Stimulated activated naive CD8-positive, alpha-beta T cell treated with anti-CD3 and anti-CD28 coated beads, Interleukin-15, Interleukin-2, amounts not matched to agents 100 U/mL and 50 U/mL, for 24 hours (primary cell): ENCODE results near the gene GPHN.

Experiments
- ATAC-seq: fragments of 150-1000 bp; cut with Tn5 transposase; one replicate; pipeline ENCODE4 v1.10.0; 2021
- DNase-seq: peaks from one replicate; pipeline ENCODE4 v3.0.0; 2021

Gene GPHN

DNA sequence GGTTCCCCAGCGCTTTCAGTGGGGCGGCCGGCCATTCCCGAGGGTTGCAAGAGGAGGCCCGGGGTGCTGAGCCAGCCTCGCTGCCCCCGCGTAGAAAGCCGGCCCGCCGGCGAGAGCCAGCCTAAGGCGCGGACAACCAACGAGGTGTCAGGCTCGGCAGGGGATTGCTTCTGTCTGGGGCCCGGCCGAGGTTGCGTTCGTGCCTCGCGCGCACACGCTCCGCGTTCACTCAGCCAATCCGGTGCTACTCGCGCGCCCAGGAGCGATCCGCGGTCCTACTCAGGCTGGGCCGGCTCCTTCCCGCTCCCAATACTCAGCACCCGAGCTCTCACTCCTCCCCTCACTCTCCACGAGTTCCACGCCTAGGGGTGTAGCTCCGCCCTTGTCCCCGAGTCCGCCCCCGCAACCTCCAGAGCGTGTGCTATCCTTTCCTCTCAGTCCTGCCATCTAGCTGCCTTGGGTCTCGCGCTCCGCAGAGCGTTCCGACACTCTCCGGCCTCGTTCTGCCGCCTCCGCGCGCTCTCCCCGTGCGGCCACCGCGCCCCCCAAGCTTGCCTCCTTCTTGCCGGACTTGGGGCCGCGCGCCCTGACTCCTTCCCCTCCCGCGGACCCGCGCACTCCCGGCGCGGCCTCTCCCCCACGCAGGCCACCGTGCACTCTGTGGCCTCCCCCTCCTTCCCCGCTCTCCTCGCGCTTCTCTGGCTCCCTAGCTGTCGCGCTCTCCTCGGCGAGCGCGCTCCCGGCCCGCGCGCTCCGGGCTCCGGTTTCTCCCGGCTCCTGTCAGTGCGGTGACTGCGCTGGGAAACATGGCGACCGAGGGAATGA is at the start of gene GPHN:
GPHN (plus strand) TSS at position 426 of the 825 bp plus-strand sequence.
- ATAC-seq = peak; percentile 98
- DNase-seq = peak; percentile 90

DNA sequence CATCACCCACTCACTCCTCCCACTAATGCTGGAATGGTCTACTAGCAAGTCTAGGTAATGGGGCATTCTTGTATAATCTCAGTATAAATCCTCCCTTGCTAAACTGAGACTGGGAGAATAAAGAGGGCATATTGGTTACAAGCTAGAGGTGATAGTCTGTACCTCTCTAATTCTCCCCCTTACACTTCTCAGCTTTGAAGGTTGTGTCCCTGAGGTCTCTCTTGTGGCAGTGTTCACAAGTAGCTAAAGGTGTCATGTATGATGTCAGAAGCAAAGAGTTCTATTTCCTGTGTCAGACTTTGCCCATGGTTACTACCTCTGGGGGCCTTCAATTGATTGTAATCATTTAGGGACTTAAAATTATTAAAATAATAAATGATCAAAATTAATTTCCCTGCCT is 48.3 kb upstream of the GPHN start:
- ATAC-seq (no peak), DNase-seq (no peak)

DNA sequence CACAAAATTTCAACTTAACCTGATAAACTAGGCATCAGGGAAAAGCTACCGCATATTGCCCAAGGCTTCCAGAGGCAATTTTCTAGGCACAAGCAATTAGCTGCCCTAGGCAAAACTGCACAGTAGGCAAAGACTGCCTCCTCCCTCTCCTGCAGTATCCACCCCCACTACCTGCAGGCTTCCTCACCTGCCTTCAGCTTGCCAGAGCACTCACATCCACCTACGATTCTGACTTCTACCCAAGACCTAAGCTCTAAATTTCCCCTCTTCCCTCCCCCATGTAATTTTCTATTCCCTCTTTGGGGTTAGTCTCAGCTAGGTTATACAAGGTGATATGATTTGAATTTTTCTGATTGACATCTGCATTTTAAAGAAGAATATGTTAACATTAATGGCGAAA is 43.7 kb upstream of the GPHN start:
- DNase-seq = no peak
- ATAC-seq = no peak

DNA sequence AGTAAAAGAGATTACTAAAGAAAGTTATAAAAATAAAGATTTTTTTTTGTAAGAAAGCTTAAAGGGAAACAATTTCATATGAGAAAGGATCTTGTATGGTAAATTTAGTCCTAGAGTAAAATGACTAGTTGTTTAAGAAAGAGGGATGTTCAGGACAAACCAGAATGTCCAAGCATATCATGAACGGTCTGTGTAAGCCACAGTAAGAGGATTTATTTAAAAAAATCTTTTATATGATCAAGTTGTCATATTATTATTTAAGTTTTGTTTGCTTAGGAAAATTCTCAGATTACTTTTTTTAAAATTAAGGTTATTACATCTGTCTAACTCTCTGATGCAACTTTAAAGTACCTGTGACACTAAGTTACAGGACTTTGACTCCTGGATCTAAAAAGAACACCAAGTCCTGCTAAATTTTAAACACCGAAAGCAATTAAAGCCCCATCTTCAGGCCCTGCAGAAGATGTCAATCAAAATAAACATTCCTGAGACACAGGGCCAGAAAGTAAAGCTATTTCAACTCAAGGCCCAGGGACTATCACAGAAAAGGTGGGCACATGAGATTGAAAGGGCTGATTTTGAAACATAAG is 39.1 kb upstream of the GPHN start:
- no peak for ATAC-seq

DNA sequence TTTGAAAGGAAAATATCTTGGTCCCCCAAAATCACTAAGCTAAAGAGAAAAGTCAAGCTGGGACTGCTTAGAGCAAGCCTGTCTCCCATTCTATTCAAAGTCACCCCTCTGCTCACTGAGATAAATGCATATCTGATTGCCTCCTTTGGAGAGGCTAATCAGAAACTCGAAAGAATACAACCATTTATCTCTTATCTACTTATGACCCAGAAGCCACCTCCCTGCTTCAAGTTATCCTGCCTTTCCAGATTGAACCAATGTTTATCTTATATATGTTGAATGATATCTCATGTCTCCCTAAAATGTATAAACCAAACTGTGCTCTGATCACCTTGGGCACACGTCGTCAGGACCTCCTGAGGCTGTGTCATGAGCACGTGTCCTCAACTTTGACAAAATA is 36.4 kb upstream of the GPHN start:
- no peak for ATAC-seq

More for the DNA sequence above, 39.1 kb upstream of the GPHN start:
- DNase-seq = no peak

DNA sequence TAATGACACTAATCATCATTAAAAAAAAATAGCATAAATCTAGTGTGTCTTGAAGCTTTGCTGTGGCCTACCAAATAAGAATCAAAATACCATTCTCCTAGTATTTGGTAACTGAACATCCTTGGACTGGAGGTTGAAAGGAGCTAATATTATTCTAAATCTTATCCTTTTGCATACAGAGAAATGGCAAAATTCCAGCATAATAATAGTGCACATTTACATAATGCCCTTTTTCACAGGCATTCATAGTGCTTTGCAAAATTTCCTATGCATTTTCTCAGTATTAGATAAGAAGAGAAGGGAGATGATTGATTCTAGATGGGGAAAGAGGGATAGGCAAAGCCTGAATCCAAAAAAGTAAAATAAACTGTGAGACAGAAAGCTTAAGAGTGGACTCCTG is 35.7 kb upstream of the GPHN start:
- no peak for DNase-seq
- ATAC-seq = no peak

More for the DNA sequence above, 36.4 kb upstream of the GPHN start:
- DNase-seq = no peak

DNA sequence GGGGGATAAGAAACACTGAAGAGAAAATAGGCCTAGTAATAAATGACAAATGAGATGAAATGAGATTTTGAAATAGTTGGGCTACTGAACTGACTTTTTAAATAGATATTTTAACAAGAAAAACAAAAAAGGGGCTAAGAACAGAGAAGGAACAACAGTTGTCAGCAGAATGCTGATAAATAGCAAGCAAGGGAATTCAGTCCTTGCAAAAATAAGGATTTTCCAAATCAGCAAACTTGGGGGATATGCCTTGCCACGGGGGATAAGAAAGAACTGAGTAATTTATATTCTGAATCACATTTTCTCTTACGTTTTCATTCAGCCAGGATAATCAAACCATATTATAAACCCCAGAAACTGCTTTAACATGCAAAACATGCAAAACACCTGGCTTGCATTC is 34.7 kb upstream of the GPHN start:
- no peak for DNase-seq
- no peak for ATAC-seq

DNA sequence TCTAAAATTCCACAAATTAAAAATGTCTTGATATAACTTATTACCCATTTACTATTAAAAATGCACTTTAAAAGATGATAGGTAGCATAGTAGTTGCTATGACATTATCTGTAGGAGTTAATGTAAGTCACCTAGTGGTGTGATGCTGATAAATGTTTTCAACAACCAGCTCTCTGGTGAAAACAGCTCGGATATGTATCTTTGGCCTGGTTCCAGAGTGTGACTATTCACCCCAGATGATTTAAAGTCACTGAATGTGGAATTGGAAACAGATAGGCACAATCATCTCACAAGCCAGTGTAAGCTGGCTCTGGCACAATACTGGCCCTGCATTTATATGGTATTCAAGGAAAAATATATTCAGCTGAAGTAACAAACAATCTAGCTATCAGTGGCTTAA is 31.0 kb upstream of the GPHN start:
- ATAC-seq = no peak

DNA sequence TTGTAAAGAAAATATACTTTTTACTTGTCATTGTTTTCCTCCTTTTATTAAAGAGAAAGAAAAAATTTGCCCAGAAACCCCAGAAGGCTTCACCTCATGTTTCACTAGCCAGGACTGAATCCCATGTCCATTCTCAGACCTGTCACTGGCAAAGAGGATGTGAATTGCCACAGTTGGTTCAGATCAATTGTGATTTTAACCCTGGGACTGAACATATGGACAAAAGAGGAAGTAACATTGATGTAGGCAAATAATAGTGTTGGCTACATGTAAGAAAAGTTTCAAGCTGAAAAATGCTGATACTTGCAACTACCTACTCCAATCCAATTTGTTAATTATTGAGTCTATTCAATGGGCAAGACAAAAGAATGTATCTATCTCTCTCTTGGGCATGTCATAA is 30.4 kb upstream of the GPHN start:
- no peak for ATAC-seq
- no peak for DNase-seq

More for the DNA sequence above, 31.0 kb upstream of the GPHN start:
- no peak for DNase-seq

DNA sequence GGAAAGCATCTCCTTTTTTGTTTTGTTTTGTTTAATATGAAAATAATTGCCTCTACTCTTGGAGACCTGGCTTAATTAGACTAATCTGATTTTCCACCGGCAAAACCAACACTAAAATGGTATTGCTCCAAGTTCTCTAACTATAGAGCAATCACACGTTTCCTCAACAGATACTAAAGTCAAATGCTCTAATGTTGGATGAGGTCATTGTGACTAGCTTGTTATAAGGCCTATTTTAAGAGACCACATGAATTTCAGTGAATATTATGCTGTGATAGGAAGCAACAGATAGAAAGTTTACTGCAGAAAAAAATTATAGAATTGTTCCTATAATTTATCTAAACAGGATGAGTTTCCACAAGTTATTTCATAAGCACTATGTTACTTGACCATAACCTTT is 25.1 kb upstream of the GPHN start:
- no peak for ATAC-seq

DNA sequence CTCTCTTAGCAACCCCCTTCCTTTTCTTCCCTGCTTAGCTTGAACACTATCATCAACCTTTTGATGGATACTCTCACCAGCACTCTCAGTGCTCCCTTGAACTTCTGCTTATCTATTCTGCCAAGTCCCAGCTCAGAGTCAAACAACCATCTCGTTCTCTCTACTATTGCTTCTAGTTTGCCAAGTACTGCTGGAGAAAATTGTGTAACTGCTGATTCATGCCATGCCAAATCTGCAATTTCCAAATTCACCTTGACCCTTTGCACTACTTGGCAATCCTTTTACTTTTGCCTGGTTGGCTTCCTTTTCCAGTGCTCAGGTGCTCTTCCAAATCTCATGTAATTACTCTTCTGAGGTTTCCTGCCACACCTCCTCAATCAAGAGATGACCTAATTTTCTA is 24.6 kb upstream of the GPHN start:
- ATAC-seq = no peak

More for the DNA sequence above, 25.1 kb upstream of the GPHN start:
- no peak for DNase-seq

DNA sequence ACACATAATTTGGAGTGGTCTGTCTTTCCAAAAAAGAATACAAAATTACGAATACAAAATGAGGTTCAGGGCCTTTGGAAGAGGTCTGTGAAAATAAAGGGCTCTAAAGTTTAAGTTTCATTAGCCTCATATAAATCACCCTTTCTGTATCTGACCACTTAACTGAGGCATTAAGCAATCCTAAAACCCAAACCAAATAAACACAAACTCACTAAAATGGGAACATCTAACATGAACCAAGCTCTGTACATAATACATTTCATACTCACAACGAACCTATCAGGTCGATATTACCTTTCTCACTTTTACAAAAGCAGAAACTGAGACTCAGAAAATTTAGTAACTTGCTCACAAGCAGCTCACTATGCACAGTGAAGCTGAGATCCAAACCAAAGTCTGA is 22.9 kb upstream of the GPHN start:
- DNase-seq = no peak
- ATAC-seq = no peak

More for the DNA sequence above, 24.6 kb upstream of the GPHN start:
- no peak for DNase-seq

DNA sequence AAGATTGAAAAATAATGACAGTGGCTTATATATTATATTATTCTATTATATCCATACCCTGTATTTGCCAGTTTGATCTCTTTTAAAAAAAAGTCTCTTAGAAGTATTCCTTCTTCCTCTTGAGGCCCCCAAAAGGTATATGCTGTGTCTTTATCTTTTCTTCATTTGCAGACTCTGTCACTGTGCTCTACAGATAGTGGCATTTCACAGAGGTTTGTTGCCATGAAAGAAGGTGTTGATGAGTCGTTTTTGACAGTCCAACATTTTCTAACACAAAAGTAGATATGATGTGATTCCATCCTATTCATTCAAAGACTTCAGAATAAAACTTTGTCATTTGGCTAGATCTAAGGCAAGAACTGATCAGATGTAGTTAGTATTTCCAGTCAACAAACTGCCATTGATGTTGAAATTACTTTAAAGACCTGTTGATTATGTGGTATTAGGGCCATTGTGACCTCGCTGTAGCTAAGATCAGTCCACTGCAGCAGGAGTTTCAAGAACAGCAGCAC is 22.0 kb upstream of the GPHN start, which contains the start of gene CCDC196:
CCDC196 (plus strand) TSS at position 462 of the 512 bp plus-strand sequence. CDS start 132 bp downstream, outside the sequence.
- no peak for DNase-seq

DNA sequence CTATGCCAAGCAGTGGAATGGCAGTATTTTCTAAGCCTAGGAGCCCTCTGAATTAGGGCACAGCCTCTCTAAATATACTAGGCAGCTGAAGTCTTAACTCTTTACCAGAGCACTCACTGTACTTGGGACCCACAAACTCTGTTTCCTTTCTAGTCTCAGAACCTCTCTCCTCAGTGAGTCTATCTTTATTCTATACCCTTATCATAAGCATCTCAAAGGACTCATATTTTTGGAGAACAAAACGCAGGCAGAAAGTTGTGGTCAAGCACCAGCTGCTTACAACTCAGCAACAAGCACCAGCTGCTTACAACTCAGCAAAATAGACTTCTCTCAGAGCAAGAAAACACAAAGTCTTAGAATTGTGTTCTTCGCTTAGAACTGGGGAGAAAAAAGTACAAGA is 20.8 kb upstream of the GPHN start:
- DNase-seq (no peak), ATAC-seq (no peak)

More for the DNA sequence above, 22.0 kb upstream of the GPHN start, which contains the start of gene CCDC196:
- ATAC-seq = no peak

DNA sequence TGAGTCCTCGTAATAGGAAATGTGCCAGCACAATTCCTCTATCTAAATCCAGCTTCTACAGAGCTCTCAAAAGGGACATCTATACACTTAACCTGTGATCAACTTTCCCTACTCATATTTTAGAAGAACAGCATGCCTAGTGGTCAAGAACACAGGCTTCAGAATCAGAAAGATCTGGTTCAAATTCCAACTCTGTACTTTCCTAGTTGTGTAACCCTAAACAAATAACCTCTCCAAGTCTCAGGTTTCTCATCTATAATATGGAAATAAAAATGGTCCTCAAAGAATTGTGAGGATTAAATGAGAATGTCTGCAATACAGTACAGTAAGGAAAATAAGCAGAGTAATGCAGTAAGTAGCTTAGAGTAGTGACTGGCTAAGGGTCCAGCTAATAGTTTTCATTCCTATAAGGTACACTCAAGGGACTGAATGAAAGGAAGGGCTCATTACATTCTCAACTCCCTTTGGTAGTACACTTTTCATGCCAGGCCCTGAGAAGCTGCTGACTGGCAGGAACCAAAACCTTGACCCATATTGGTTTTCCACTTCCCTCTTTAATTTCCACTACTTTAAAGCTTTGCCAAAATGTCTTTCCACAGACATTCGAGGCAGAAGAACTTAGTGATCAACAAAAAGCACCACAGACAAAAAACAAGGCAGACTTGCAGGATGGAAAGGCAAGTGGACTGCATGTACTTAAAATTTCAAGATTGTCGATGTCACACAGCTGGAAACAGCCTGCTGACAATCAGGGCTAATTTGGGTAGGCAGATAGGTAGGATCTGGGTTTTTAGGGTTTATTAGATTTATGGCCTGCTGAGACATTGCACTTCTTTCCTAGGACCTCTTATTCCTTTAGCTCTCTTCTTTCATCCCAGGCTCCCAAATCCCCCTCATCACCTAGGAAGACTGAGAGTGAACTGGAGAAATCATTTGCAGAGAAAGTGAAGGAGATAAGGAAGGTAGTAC is 17.5 kb upstream of the GPHN start:
- DNase-seq (no peak), ATAC-seq (no peak)

DNA sequence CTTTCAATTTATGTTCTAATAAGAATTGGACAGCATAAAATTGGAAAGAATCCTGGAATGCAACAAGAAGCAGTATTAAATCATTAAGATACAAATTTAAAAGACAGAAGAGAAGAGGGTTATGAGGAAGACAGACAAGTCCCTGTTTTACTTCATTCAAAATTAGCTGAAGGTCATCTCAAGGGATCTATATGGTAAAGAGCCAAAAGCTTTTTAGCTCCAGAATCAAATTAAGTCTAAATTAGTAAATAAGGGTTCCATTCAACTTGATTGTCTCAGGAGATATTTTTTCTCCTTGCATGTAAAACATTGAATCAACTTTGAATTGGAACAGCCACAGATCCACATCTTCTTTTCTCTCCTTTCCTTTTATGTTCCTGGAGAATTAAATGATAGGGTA is 14.2 kb upstream of the GPHN start:
- ATAC-seq (no peak), DNase-seq (no peak)

DNA sequence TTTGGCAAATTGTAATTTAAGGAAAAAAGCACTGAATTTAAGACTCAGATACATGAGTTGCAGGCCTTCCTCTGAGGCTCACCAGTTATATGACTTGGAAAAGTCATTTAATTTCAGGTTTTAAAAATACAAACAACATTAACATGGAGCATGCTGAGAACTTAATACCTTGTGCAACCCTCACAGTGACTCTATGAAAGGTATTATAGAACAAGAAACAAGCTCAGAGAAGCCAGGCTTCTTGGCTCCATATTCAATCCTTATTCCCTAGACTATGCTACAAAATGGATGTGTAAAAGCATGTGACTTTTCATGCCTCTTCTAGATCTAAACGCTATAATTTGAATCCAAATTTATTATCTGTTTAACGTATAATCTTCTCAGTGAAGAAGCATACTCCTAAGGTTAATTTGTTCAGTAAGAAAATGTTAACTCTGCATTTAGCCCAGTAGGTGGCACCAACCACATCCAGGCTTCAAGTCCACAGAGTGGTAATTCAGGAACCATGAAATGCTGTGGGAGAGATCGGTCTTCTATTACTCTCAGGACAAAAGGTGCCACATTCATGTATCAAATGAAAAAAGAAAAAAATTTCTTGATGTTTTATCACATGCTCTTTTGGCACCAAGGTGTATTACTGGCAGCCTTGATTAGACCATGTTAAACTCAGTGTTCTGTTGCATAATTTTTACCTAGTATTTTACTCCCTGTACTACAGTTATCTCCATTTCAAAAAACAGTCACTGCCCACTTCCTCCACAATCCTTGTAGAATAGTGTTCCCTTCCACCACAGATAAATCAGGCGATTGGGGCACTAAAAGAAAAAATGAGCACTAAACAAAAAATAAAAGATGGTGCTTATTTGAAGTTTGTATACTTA is 12.5 kb upstream of the GPHN start:
- DNase-seq = peak; percentile 19
- ATAC-seq = peak; percentile 69

DNA sequence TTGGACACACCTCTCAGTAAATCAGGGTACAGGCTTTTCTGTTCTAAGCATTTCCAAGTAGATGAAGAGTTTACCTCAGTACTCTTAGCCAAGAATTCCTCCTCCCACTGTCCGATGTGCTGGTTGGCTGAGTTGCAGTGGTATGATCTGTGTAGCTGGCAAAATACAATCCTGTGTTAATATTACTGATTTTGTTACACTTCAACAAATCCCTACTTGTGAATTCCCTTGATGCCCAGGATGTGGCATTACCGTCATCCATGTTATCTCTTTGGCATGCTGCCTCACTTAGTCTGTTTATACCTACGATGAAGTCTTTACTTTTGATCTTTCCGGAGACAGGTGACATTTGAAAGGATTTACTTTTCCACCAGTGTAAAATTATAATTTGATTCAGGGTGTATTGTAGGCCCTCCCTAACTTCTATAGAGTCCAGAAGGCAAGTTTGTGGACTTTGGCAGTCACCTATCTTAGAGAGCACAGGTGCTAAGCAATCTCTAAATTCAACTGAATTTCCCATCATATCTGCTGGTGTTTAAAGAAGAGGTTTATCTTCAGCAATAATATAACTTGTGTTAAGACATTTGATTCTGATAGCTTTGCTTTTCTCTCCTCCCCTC is 11.6 kb upstream of the GPHN start:
- DNase-seq = no peak
- no peak for ATAC-seq

DNA sequence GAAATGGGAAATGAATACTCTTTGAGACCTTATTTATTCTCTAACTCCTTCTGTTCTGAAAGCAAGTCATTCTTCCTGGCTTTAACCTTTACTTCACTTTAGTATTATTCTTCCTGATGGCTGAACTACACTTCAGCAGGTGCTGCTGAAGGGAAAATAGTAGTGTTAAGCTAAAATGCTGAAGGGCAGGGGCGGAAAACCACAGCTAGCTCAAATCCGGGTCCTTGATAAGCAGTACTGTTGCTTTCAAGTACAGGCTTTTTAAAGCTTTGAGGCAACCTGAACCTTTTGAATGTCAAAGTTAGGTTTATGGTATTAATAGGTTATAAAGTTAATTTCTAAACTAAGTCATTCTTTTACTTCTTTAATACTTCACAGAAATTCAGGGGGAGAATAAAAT is 11.0 kb upstream of the GPHN start:
- DNase-seq (no peak), ATAC-seq (no peak)

DNA sequence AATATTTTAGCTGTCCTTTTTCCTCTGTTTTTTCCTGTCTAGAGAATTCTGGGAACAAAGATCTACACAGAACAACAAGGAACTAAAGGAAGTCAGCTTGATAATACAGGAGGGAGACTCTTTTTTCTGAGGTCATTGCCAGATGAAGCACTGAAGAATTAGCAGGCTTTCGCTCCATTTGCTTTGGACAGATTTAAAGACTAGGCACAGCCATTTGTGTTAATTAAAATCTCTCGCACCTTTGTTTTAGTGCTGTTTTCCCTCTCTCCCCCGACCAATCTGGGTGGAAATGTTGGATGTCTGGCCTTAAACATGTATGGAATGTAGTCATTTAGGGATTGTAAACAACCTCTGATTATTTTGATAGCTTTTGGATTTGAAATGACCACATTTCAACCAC is 9.6 kb upstream of the GPHN start:
- ATAC-seq (no peak), DNase-seq (no peak)

DNA sequence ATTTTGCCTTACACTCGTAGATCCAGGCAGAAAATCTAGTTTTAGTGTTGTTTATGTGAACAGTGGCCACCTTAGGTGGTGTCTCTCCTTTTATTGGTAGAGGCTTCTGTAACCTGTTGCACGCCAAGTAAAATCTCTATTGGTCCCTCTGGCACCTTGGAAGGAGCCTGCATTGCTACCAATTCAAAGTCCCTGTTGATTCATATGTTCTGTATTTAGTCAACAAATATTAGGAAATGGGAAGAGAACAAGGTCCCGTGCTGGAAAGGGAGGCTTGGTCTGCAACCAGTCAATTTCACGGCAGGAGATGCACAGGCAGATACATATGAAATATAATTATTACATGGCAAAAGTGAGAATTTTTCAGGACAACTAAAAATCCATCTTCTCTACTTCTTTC is 6.4 kb upstream of the GPHN start:
- DNase-seq = no peak
- no peak for ATAC-seq
